H1 (cell line): Measurements from ENCODE around the gene SSX2IP. TPM values are rescaled to one million over a fixed set of nuclear protein-coding genes. Genes with fewer than 3 reads are reported as not detected.

Experiments
- CTCF ChIA-PET: fragments of 300-600 bp; sonication (Branson Sonifier 250); formaldehyde crosslinking; loops from one replicate; lab custom pipeline; 2021; ENCODE audit not compliant: partially characterized antibody; lab: Charles Lee
- POLR2A ChIA-PET: fragments of 300-600 bp; sonication (Branson Sonifier 250); formaldehyde crosslinking; loops from one replicate; lab custom pipeline; 2021; ENCODE audit warnings: inconsistent platforms; ENCODE audit not compliant: partially characterized antibody; lab: Charles Lee
- DNase-seq, 2 experiments: peaks; one replicate each; pipeline versions ENCODE4 v3.0.0 to v3.0.0-alpha.2; 2010 to 2022; ENCODE audit warnings: low spot score in 2 of 2, low read depth in 1 of 2, mixed read lengths in 1 of 2
- FAIRE-seq: peaks from 2 replicates; lab custom pipeline; 2011; peaks lifted over from hg19 to GRCh38; lab: Jason Lieb, UNC
- H2AFZ ChIP-seq: 2 replicates; pipeline ENCODE4 v1.8.1; 2012; ENCODE audit warnings: low read length, inconsistent platforms
- H2AK5ac ChIP-seq: 2 replicates; pipeline ENCODE4 v1.6.1; 2013; ENCODE audit warnings: low read depth, low read length
- H2BK120ac ChIP-seq: replicated peaks from 2 replicates; pipeline ENCODE3; 2013; ENCODE audit warnings: low read depth, low read length, inconsistent platforms
- H2BK12ac ChIP-seq: 2 replicates; pipeline ENCODE4 v1.6.1; 2013; ENCODE audit warnings: low read depth, low read length
- H2BK15ac ChIP-seq: 2 replicates; pipeline ENCODE4 v1.6.1; 2013; ENCODE audit warnings: low read length
- H2BK20ac ChIP-seq: 2 replicates; pipeline ENCODE4 v1.6.1; 2013; ENCODE audit warnings: low read length
- H2BK5ac ChIP-seq: 2 replicates; pipeline ENCODE4 v1.6.1; 2013; ENCODE audit warnings: low read depth, low read length
- H3K14ac ChIP-seq: 2 replicates; pipeline ENCODE4 v1.6.1; 2013; ENCODE audit warnings: inconsistent platforms; ENCODE audit not compliant: insufficient read length
- H3K18ac ChIP-seq: 2 replicates; pipeline ENCODE4 v1.6.1; 2013; ENCODE audit warnings: low read length; ENCODE audit errors: extremely low read depth
- H3K23ac ChIP-seq: 2 replicates; pipeline ENCODE4 v1.6.1; 2013; ENCODE audit warnings: inconsistent platforms; ENCODE audit not compliant: insufficient read length
- H3K23me2 ChIP-seq: 2 replicates; pipeline ENCODE4 v1.6.1; 2013; ENCODE audit warnings: low read depth, low read length
- H3K27ac ChIP-seq: 2 replicates; pipeline ENCODE4 v1.6.1; 2011; ENCODE audit warnings: low read depth, low read length, inconsistent platforms
- H3K27me3 ChIP-seq, 4 experiments: replicated peaks in 1 of 4; 1 replicate in 1 of 4; 2 replicates in 3 of 4; pipeline versions ENCODE4 v1.6.1 to v1.8.1; 2011 to 2013; ENCODE audit warnings: low read length in 3 of 4, mild to moderate bottlenecking in 3 of 4, inconsistent platforms in 2 of 4, mixed read lengths in 2 of 4, moderate library complexity in 1 of 4; ENCODE audit not compliant: control insufficient read depth in 3 of 4, insufficient read depth in 3 of 4; ENCODE audit errors: extremely low read depth in 1 of 4
- H3K36me3 ChIP-seq, 4 experiments: 2 replicates each; pipeline versions ENCODE4 v1.6.1 to v1.8.1; 2011 to 2013; ENCODE audit warnings: mild to moderate bottlenecking in 4 of 4, low read length in 3 of 4, moderate library complexity in 2 of 4, control low read depth in 1 of 4, inconsistent platforms in 1 of 4; ENCODE audit not compliant: insufficient read depth in 4 of 4, control insufficient read depth in 2 of 4
- H3K4ac ChIP-seq: replicated peaks from 2 replicates; pipeline ENCODE3; 2013; ENCODE audit warnings: low read length, low read depth, mixed read lengths, inconsistent platforms; ENCODE audit not compliant: insufficient read length
- H3K4me1 ChIP-seq, 4 experiments: replicated peaks in 1 of 4; 1 replicate in 1 of 4; 2 replicates in 3 of 4; pipeline versions ENCODE4 v1.6.1 to v1.8.1; 2011 to 2013; ENCODE audit warnings: low read length in 3 of 4, inconsistent platforms in 2 of 4, mixed read lengths in 1 of 4; ENCODE audit not compliant: insufficient read depth in 4 of 4, control insufficient read depth in 3 of 4
- H3K4me2 ChIP-seq, 2 experiments: 2 replicates each; pipeline versions ENCODE4 v1.6.1 to v1.8.1; 2011 to 2013; ENCODE audit warnings: low read depth in 2 of 2, low read length in 2 of 2, control low read depth in 1 of 2, inconsistent platforms in 1 of 2, mild to moderate bottlenecking in 1 of 2; ENCODE audit not compliant: insufficient read depth in 1 of 2
- H3K4me3 ChIP-seq, 4 experiments: fragments of 200-600, 300-600 bp in 1 of 4; sonication (generic), shearing (Covaris generic), sonication (Bioruptor Twin) in 1 of 4; 2 replicates each; pipeline versions ENCODE4 v1.5.1 to v1.8.1; 2011 to 2016; ENCODE audit warnings: low read length in 4 of 4, low read depth in 3 of 4, control low read depth in 2 of 4, inconsistent platforms in 2 of 4, mild to moderate bottlenecking in 2 of 4, mixed read lengths in 1 of 4, moderate library complexity in 1 of 4; ENCODE audit not compliant: insufficient read depth in 2 of 4; ENCODE audit errors: extremely low read depth in 1 of 4
- H3K56ac ChIP-seq: replicated peaks from 2 replicates; pipeline ENCODE3; 2013; ENCODE audit warnings: low read depth, mild to moderate bottlenecking, mixed read lengths, low read length, inconsistent platforms; ENCODE audit not compliant: insufficient read length
- H3K79me1 ChIP-seq: 2 replicates; pipeline ENCODE4 v1.6.1; 2013; ENCODE audit warnings: low read depth, low read length, control low read depth
- H3K79me2 ChIP-seq, 2 experiments: 2 replicates each; pipeline versions ENCODE4 v1.6.1 to v1.8.1; 2012 to 2013; ENCODE audit warnings: low read length in 2 of 2, mild to moderate bottlenecking in 2 of 2, inconsistent platforms in 1 of 2; ENCODE audit not compliant: insufficient read depth in 2 of 2, control insufficient read depth in 1 of 2
- H3K9ac ChIP-seq, 4 experiments: replicated peaks in 1 of 4; 1 replicate in 1 of 4; 2 replicates in 3 of 4; pipeline versions ENCODE4 v1.6.1 to v1.8.1; 2011 to 2013; ENCODE audit warnings: low read depth in 3 of 4, low read length in 3 of 4, control low read depth in 2 of 4, mild to moderate bottlenecking in 2 of 4, moderate library complexity in 2 of 4, inconsistent platforms in 1 of 4; ENCODE audit errors: extremely low read depth in 1 of 4
- H3K9me3 ChIP-seq, 2 experiments: 2 replicates each; pipeline versions ENCODE4 v1.6.1 to v1.8.1; 2012 to 2013; ENCODE audit warnings: mild to moderate bottlenecking in 2 of 2, moderate library complexity in 2 of 2, control low read depth in 1 of 2, inconsistent platforms in 1 of 2, low read depth in 1 of 2, low read length in 1 of 2, mixed read lengths in 1 of 2; ENCODE audit not compliant: insufficient read depth in 2 of 2
- H4K20me1 ChIP-seq, 2 experiments: replicated peaks in 1 of 2; 2 replicates each; pipeline versions ENCODE3 to v1.8.1; 2011 to 2013; ENCODE audit warnings: inconsistent platforms in 2 of 2, low read length in 2 of 2, mild to moderate bottlenecking in 1 of 2; ENCODE audit not compliant: insufficient read depth in 2 of 2, control insufficient read depth in 1 of 2
- H4K5ac ChIP-seq: 2 replicates; pipeline ENCODE4 v1.6.1; 2013; ENCODE audit warnings: low read length, low read depth, mixed read lengths, inconsistent platforms; ENCODE audit not compliant: insufficient read length
- H4K8ac ChIP-seq: 2 replicates; pipeline ENCODE4 v1.8.0; 2013; ENCODE audit warnings: mild to moderate bottlenecking, moderate library complexity, low read length, inconsistent platforms; ENCODE audit not compliant: insufficient read depth; ENCODE audit errors: extremely low read depth
- H4K91ac ChIP-seq: replicated peaks from 2 replicates; pipeline ENCODE3; 2013; ENCODE audit warnings: low read length, mixed read lengths, inconsistent platforms; ENCODE audit not compliant: insufficient read length
- CBX8 ChIP-seq: fragments of 300-800, 300-1000 bp; sonication (generic); IDR thresholded peaks from 2 replicates; pipeline ENCODE4 v1.7.1; 2016; ENCODE audit warnings: low read depth, low read length, borderline replicate concordance
- CHD2 ChIP-seq: IDR thresholded peaks from 2 replicates; pipeline ENCODE4 v1.6.1; 2012; ENCODE audit warnings: low read length, improper control_type of control experiment
- CTBP2 ChIP-seq: IDR thresholded peaks from 2 replicates; pipeline ENCODE4 v1.7.0; 2011; ENCODE audit warnings: borderline replicate concordance, mild to moderate bottlenecking, moderate library complexity, mixed read lengths, low read length; ENCODE audit not compliant: insufficient read depth, insufficient read length
- EGR1 ChIP-seq: IDR thresholded peaks from 2 replicates; pipeline ENCODE4 v1.6.1; 2011; ENCODE audit warnings: low read depth, low read length, borderline replicate concordance
- JUN ChIP-seq: IDR thresholded peaks from 2 replicates; pipeline ENCODE4 v1.6.1; 2011; ENCODE audit warnings: low read depth, mild to moderate bottlenecking, improper control_type of control experiment, low read length
- RXRA ChIP-seq: IDR thresholded peaks from 2 replicates; pipeline ENCODE4 v1.6.1; 2011; ENCODE audit warnings: low read depth, mild to moderate bottlenecking, low read length, moderate library complexity; ENCODE audit not compliant: insufficient read depth
- SIRT6 ChIP-seq: IDR thresholded peaks from one replicate; pipeline ENCODE4 v1.7.1; 2012; ENCODE audit warnings: low read length, inconsistent platforms
- SP4 ChIP-seq: IDR thresholded peaks from 2 replicates; pipeline ENCODE4 v1.6.1; 2012; ENCODE audit warnings: low read length, inconsistent platforms
- SRF ChIP-seq: IDR thresholded peaks from 2 replicates; pipeline ENCODE4 v1.6.1; 2011; ENCODE audit warnings: mild to moderate bottlenecking, low read depth, low read length, moderate library complexity
- WGBS, 2 experiments: shearing (Covaris generic) in 1 of 2; methylation state at CpG; one replicate each; pipeline versions ENCODE4 v1.1.6 to v1.1.7; 2013 to 2015; ENCODE audit warnings: low lambda C conversion rate in 2 of 2, mixed read lengths in 2 of 2, inconsistent platforms in 1 of 2, low coverage in 1 of 2, missing lambda C conversion rate in 1 of 2; ENCODE audit not compliant: insufficient replicate concordance in 2 of 2, insufficient coverage in 1 of 2, insufficient read length in 1 of 2; ENCODE audit errors: extremely low coverage in 1 of 2, missing lambda C conversion rate in 1 of 2; 5-methylcytosine and 5-hydroxymethylcytosine counted together
- polyA plus RNA-seq, 7 experiments: library from polyadenylated mRNA; depleted of rRNA in 3 of 7; stranded (reverse) in 5 of 7; unstranded in 2 of 7; fragments of >200 nt in 5 of 7; fragments of 200-250 nt in 2 of 7; gene quantifications; 1 replicate in 5 of 7; 2 replicates in 1 of 7; 4 replicates in 1 of 7; pipeline versions ENCODE4 v1.2.1 to v1.2.3, GENCODE V29; 2011 to 2013; ENCODE audit warnings: missing spikeins in 2 of 7, mixed read lengths in 2 of 7
- total RNA-seq: library from RNA; stranded (reverse); fragmentation: NEBNext Ultra II Directional; extraction: Animal tissue kit (Norgen Biotek cat#: 25700); gene quantifications from 2 replicates; pipeline ENCODE4 v1.2.1, GENCODE V29; 2021
- TF ChIP-seq, protein P1 (sequence below): IDR thresholded peaks from 2 replicates; pipeline ENCODE4 v1.6.1; 2011; ENCODE audit warnings: low read length, improper control_type of control experiment
- TF ChIP-seq, protein P2 (sequence below): IDR thresholded peaks from 2 replicates; pipeline ENCODE4 v1.6.1; 2011; ENCODE audit warnings: low read depth, mild to moderate bottlenecking, low read length; ENCODE audit not compliant: insufficient read depth

SSX2IP gene
- total and polyA plus RNA-seq, 2 of the 8 experiments (the other 6 are each of a cell fraction or from before 2014, with no cell fraction given), result 4.0 to 31.3 TPM

DNA sequence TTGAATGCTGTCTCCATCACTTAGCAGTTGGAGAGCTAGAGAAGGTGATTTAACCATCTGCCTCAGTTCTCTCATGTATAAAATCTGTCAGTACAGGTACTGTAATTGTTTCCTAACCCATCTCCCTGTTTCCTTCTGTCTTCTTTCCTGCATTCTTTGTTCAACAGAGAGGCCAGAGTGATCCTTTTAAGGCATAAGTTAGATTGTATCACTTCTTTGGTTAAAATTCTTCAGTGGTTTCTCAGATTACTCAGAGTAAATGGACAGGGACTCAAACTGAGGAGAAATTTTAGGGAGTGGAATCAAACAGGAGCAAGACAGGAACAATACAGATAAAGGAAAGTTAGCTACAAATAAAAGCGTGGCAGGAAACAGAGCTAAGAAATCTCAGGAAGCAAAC lies 45.2 kb upstream of the SSX2IP start:
- Histone ChIP-seq H4K91ac (no peak overlapping the region), H3K27me3 (no peaks in the 10 kb centered on the region), H3K79me1 (no peaks in the 10 kb centered on the region), H2BK20ac (no peak overlapping the region), H3K9me3 (no peaks in the 10 kb centered on the region), H2AK5ac (no peak overlapping the region), H2BK15ac (no peak overlapping the region), H4K5ac (no peak overlapping the region), H3K18ac (no peak overlapping the region), H2BK120ac (no peak overlapping the region), H3K79me2 (no peaks in the 10 kb centered on the region), H3K4me3 (no peak overlapping the region), H3K4ac (no peak overlapping the region), H4K20me1 (no peaks in the 10 kb centered on the region), H3K4me1 (peaks cover 0 to 14% (median 4%) of the 10 kb centered on the region in 4 experiments; a peak in 4 of 7 replicates), H2AFZ (no peak overlapping the region), H3K23me2 (no peaks in the 10 kb centered on the region), H3K9ac (no peak overlapping the region), H3K23ac (no peak overlapping the region), H3K27ac (no peak overlapping the region), H2BK12ac (no peak overlapping the region), H3K36me3 (no peaks in the 10 kb centered on the region), H3K4me2 (no peak overlapping the region), H2BK5ac (no peak overlapping the region), H3K56ac (no peak overlapping the region), H4K8ac (no peak overlapping the region), H3K14ac (no peak overlapping the region)
- DNase-seq (no peak), FAIRE-seq (no peak)
- CTCF ChIA-PET, result interaction anchor here (0.8 to 4.9 kb wide), 9 partner anchors 8 to 209 kb away, joined by 3 to 50 read pairs (median 4); no protein-coding TSS in a partner anchor
- 79% methylated on average over 1 of the region's 1 CpG; no CpG with 5 or more reads in 1 of the 2 experiments for WGBS, 2 experiments
- POLR2A ChIA-PET, result interaction anchor here (0.6 kb wide), 1 partner anchor 10 kb away, joined by 3 read pairs; no protein-coding TSS in a partner anchor
- TF ChIP-seq SIRT6 (no peak), CHD2 (no peak), SP4 (no peak), EGR1 (no peak), JUN (no peak), SRF (no peak), CTBP2 (no peak), CBX8 (no peak), RXRA (no peak)
- TF ChIP-seq, protein P1, sequence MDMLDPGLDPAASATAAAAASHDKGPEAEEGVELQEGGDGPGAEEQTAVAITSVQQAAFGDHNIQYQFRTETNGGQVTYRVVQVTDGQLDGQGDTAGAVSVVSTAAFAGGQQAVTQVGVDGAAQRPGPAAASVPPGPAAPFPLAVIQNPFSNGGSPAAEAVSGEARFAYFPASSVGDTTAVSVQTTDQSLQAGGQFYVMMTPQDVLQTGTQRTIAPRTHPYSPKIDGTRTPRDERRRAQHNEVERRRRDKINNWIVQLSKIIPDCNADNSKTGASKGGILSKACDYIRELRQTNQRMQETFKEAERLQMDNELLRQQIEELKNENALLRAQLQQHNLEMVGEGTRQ, result no peak
- TF ChIP-seq, protein P2, sequence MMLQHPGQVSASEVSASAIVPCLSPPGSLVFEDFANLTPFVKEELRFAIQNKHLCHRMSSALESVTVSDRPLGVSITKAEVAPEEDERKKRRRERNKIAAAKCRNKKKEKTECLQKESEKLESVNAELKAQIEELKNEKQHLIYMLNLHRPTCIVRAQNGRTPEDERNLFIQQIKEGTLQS, result no peak
